ENCODE results near the gene ETV4. TPM values are rescaled to one million over a fixed set of nuclear protein-coding genes. Genes with fewer than 3 reads are reported as not detected.

The ETV4 gene
- total and polyA plus RNA-seq, 2 of the 13 experiments (the other 11 are each of a cell fraction or from before 2014, with no cell fraction given), result 128 to 330 TPM

DNA sequence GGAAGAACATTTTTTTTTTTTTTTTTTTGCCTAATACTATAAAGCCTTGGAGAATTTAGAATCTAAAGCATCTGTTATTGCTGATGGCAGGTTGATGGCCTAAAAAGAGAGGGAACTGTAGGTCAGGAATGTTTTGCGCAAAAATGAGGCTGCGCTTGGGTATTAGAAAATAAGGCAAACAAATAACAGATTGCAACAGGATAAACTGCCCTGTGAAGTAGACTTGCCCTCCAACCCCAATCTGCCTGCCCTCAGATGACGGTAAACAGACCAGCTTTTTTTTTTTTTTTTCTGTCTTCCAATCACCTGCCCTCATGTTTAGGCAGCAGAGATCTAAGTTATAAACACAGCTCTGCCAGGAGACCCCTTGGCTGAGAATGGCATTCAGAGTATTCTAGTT is 66.2 kb downstream of the ETV4 start (continued):
- peak; percentile 90; the same call in 1 of the 2 replicates for TF ChIP-seq POGK (CRISPR knock-in tag; conservative IDR thresholded peaks at IDR 0.05)
- TF ChIP-seq ZNF615 (CRISPR knock-in tag; IDR thresholded peaks at IDR 0.05; ENCODE audit: borderline replicate concordance), result 0 out of 2 replicates have a peak, but pooled peaks have one; percentile 72
- TF ChIP-seq, protein P1, sequence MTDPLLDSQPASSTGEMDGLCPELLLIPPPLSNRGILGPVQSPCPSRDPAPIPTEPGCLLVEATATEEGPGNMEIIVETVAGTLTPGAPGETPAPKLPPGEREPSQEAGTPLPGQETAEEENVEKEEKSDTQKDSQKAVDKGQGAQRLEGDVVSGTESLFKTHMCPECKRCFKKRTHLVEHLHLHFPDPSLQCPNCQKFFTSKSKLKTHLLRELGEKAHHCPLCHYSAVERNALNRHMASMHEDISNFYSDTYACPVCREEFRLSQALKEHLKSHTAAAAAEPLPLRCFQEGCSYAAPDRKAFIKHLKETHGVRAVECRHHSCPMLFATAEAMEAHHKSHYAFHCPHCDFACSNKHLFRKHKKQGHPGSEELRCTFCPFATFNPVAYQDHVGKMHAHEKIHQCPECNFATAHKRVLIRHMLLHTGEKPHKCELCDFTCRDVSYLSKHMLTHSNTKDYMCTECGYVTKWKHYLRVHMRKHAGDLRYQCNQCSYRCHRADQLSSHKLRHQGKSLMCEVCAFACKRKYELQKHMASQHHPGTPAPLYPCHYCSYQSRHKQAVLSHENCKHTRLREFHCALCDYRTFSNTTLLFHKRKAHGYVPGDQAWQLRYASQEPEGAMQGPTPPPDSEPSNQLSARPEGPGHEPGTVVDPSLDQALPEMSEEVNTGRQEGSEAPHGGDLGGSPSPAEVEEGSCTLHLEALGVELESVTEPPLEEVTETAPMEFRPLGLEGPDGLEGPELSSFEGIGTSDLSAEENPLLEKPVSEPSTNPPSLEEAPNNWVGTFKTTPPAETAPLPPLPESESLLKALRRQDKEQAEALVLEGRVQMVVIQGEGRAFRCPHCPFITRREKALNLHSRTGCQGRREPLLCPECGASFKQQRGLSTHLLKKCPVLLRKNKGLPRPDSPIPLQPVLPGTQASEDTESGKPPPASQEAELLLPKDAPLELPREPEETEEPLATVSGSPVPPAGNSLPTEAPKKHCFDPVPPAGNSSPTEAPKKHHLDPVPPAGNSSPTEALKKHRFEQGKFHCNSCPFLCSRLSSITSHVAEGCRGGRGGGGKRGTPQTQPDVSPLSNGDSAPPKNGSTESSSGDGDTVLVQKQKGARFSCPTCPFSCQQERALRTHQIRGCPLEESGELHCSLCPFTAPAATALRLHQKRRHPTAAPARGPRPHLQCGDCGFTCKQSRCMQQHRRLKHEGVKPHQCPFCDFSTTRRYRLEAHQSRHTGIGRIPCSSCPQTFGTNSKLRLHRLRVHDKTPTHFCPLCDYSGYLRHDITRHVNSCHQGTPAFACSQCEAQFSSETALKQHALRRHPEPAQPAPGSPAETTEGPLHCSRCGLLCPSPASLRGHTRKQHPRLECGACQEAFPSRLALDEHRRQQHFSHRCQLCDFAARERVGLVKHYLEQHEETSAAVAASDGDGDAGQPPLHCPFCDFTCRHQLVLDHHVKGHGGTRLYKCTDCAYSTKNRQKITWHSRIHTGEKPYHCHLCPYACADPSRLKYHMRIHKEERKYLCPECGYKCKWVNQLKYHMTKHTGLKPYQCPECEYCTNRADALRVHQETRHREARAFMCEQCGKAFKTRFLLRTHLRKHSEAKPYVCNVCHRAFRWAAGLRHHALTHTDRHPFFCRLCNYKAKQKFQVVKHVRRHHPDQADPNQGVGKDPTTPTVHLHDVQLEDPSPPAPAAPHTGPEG (CRISPR knock-in tag; IDR thresholded peaks at IDR 0.05), result no peak
- TF ChIP-seq ZNF17 (CRISPR knock-in tag; IDR thresholded peaks at IDR 0.05), result no peak
- no peak; the same call in 1 of the 2 replicates for TF ChIP-seq ZNF792 (CRISPR knock-in tag; IDR thresholded peaks at IDR 0.05)
- peak; percentile 65; the same call in 1 of the 2 replicates for TF ChIP-seq ZKSCAN8 (CRISPR knock-in tag; IDR thresholded peaks at IDR 0.05; ENCODE audit: borderline replicate concordance)
- TF ChIP-seq REPIN1 (CRISPR knock-in tag; IDR thresholded peaks at IDR 0.05; ENCODE audit: borderline replicate concordance, low read depth), result no peak
- TF ChIP-seq TAF15 (IDR thresholded peaks at IDR 0.05; ENCODE audit: low read depth, low read length, poor library complexity, severe bottlenecking), result no peak
- TF ChIP-seq SNRNP70 (IDR thresholded peaks at IDR 0.05; ENCODE audit: low read depth, low read length), result no peak
- TF ChIP-seq JUN (CRISPR knock-in tag; IDR thresholded peaks at IDR 0.05), result 0 out of 2 replicates have a peak, but pooled peaks have one; percentile 25
- 0 out of 2 replicates have a peak, but pooled peaks have one; percentile 53 for TF ChIP-seq ZNF275 (CRISPR knock-in tag; IDR thresholded peaks at IDR 0.05; ENCODE audit: borderline replicate concordance)
- TF ChIP-seq RFXANK (CRISPR knock-in tag; IDR thresholded peaks at IDR 0.05), result no peak
- TF ChIP-seq ZNF432 (CRISPR knock-in tag; IDR thresholded peaks at IDR 0.05; ENCODE audit: borderline replicate concordance), result no peak
- peak; percentile 79; the same call in 1 of the 2 replicates for TF ChIP-seq NFIC (IDR thresholded peaks at IDR 0.05; ENCODE audit: low read length)
- no peak for TF ChIP-seq CSRNP2 (CRISPR knock-in tag; conservative IDR thresholded peaks at IDR 0.05; ENCODE audit: low read depth)
- TF ChIP-seq, protein P2, sequence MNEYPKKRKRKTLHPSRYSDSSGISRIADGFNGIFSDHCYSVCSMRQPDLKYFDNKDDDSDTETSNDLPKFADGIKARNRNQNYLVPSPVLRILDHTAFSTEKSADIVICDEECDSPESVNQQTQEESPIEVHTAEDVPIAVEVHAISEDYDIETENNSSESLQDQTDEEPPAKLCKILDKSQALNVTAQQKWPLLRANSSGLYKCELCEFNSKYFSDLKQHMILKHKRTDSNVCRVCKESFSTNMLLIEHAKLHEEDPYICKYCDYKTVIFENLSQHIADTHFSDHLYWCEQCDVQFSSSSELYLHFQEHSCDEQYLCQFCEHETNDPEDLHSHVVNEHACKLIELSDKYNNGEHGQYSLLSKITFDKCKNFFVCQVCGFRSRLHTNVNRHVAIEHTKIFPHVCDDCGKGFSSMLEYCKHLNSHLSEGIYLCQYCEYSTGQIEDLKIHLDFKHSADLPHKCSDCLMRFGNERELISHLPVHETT (CRISPR knock-in tag; conservative IDR thresholded peaks at IDR 0.05), result no peak
